Muscle layer of colon (tissue), 2 donors: Measurements from ENCODE around the gene ARHGAP15.

Source experiments
- H3K27ac ChIP-seq: one replicate; pipeline ENCODE4 v1.7.0; 2013; ENCODE audit warnings: low read depth, mild to moderate bottlenecking, low read length, moderate library complexity
- H3K27me3 ChIP-seq, 2 donors: one replicate each; pipeline ENCODE4 v1.7.0; 2013; ENCODE audit warnings: low read length in 2 of 2, mild to moderate bottlenecking in 2 of 2; ENCODE audit not compliant: insufficient read depth in 2 of 2, control insufficient read depth in 1 of 2
- H3K36me3 ChIP-seq: one replicate; pipeline ENCODE4 v1.7.0; 2013; ENCODE audit warnings: mild to moderate bottlenecking, low read length; ENCODE audit not compliant: insufficient read depth
- H3K4me1 ChIP-seq: one replicate; pipeline ENCODE4 v1.7.0; 2013; ENCODE audit warnings: mild to moderate bottlenecking, low read length; ENCODE audit not compliant: insufficient read depth
- H3K4me3 ChIP-seq, 2 donors: one replicate each; pipeline ENCODE4 v1.7.0; 2013; ENCODE audit warnings: low read length in 2 of 2, low read depth in 1 of 2, mild to moderate bottlenecking in 1 of 2, moderate library complexity in 1 of 2
- H3K9ac ChIP-seq: one replicate; pipeline ENCODE4 v1.7.0; 2013; ENCODE audit warnings: low read length
- H3K9me3 ChIP-seq: one replicate; pipeline ENCODE4 v1.7.0; 2013; ENCODE audit warnings: mild to moderate bottlenecking, low read length
- donor health status: abdominal sarcoma.
- donor health status: Adenocarcinoma of cecum.

Gene ARHGAP15

GRCh38 chr2:143469323-143469722 lies 340.1 kb downstream of the ARHGAP15 start:
- Histone ChIP-seq H3K9me3 (no peaks in the 10 kb centered on the region), H3K27ac (no peak overlapping the region), H3K27me3 (no peaks in the 10 kb centered on the region), H3K4me1 (no peaks in the 10 kb centered on the region), H3K9ac (no peak overlapping the region), H3K4me3 (no peak overlapping the region), H3K36me3 (no peaks in the 10 kb centered on the region)

- H3K27me3 ChIP-seq, result no peaks in the 10 kb centered on the region
- H3K36me3 ChIP-seq, result no peaks in the 10 kb centered on the region
- H3K4me1 ChIP-seq, result peaks cover 9% of the 10 kb centered on the region
- no peak overlapping the region for H3K27ac ChIP-seq
- no peaks in the 10 kb centered on the region for H3K9me3 ChIP-seq
- no peak overlapping the region for H3K9ac ChIP-seq
- no peak overlapping the region for H3K4me3 ChIP-seq
Measured at GRCh38 chr2:143471550-143471949, 342.3 kb downstream of the ARHGAP15 start.

- no peaks in the 10 kb centered on the region for H3K9me3 ChIP-seq
- no peak overlapping the region for H3K4me3 ChIP-seq
- H3K27me3 ChIP-seq, result no peaks in the 10 kb centered on the region
- H3K4me1 ChIP-seq, result peaks cover 14% of the 10 kb centered on the region
- H3K9ac ChIP-seq, result no peak overlapping the region
- no peaks in the 10 kb centered on the region for H3K36me3 ChIP-seq
- no peak overlapping the region for H3K27ac ChIP-seq
Measured at GRCh38 chr2:143473216-143473615, 344.0 kb downstream of the ARHGAP15 start.

- Histone ChIP-seq H3K9me3 (no peaks in the 10 kb centered on the region), H3K27ac (peak overlapping the region; percentile 34), H3K36me3 (no peaks in the 10 kb centered on the region), H3K4me1 (peaks cover 14% of the 10 kb centered on the region), H3K27me3 (no peaks in the 10 kb centered on the region), H3K9ac (no peak overlapping the region), H3K4me3 (no peak overlapping the region)
Measured at GRCh38 chr2:143473820-143474219, 344.6 kb downstream of the ARHGAP15 start.

- Histone ChIP-seq H3K9ac (no peak overlapping the region), H3K27ac (no peak overlapping the region), H3K4me1 (peaks cover 14% of the 10 kb centered on the region), H3K36me3 (no peaks in the 10 kb centered on the region), H3K4me3 (no peak overlapping the region), H3K27me3 (no peaks in the 10 kb centered on the region), H3K9me3 (no peaks in the 10 kb centered on the region)
Measured at GRCh38 chr2:143474586-143474985, 345.4 kb downstream of the ARHGAP15 start.

- peaks cover 14% of the 10 kb centered on the region for H3K4me1 ChIP-seq
- no peak overlapping the region for H3K9ac ChIP-seq
- H3K36me3 ChIP-seq, result no peaks in the 10 kb centered on the region
- H3K4me3 ChIP-seq, result no peak overlapping the region
- no peak overlapping the region for H3K27ac ChIP-seq
- H3K27me3 ChIP-seq, result no peaks in the 10 kb centered on the region
- H3K9me3 ChIP-seq, result no peaks in the 10 kb centered on the region
Measured at GRCh38 chr2:143475041-143475776, 346.0 kb downstream of the ARHGAP15 start.

GRCh38 chr2:143476336-143477087 lies 347.3 kb downstream of the ARHGAP15 start:
- Histone ChIP-seq H3K9me3 (no peaks in the 10 kb centered on the region), H3K4me1 (peaks cover 18% of the 10 kb centered on the region), H3K27ac (no peak overlapping the region)

GRCh38 chr2:143477714-143478443 lies 348.7 kb downstream of the ARHGAP15 start:
- no peaks in the 10 kb centered on the region for H3K9me3 ChIP-seq
- no peaks in the 10 kb centered on the region for H3K36me3 ChIP-seq
- H3K9ac ChIP-seq, result no peak overlapping the region
- no peak overlapping the region for H3K27ac ChIP-seq
- H3K4me1 ChIP-seq, result peaks cover 23% of the 10 kb centered on the region
- H3K4me3 ChIP-seq, result no peak overlapping the region
- no peaks in the 10 kb centered on the region for H3K27me3 ChIP-seq

More at GRCh38 chr2:143476336-143477087, 347.3 kb downstream of the ARHGAP15 start:
- Histone ChIP-seq H3K27me3 (no peaks in the 10 kb centered on the region), H3K9ac (no peak overlapping the region), H3K4me3 (no peak overlapping the region), H3K36me3 (no peaks in the 10 kb centered on the region)

GRCh38 chr2:143480086-143480485 lies 350.9 kb downstream of the ARHGAP15 start:
- Histone ChIP-seq H3K9ac (no peak overlapping the region), H3K4me1 (peaks cover 19% of the 10 kb centered on the region), H3K9me3 (no peaks in the 10 kb centered on the region), H3K36me3 (no peaks in the 10 kb centered on the region), H3K27ac (peak overlapping the region; percentile 24), H3K27me3 (no peaks in the 10 kb centered on the region), H3K4me3 (no peak overlapping the region)

GRCh38 chr2:143480601-143481236 lies 351.5 kb downstream of the ARHGAP15 start:
- peaks cover 14% of the 10 kb centered on the region for H3K4me1 ChIP-seq
- no peaks in the 10 kb centered on the region for H3K9me3 ChIP-seq
- peak overlapping the region; percentile 24 for H3K27ac ChIP-seq
- no peak overlapping the region for H3K9ac ChIP-seq
- H3K4me3 ChIP-seq, result no peak overlapping the region
- no peaks in the 10 kb centered on the region for H3K27me3 ChIP-seq
- H3K36me3 ChIP-seq, result no peaks in the 10 kb centered on the region

GRCh38 chr2:143481237-143481623 lies 352.0 kb downstream of the ARHGAP15 start:
- peaks cover 14% of the 10 kb centered on the region for H3K4me1 ChIP-seq
- no peaks in the 10 kb centered on the region for H3K36me3 ChIP-seq
- no peaks in the 10 kb centered on the region for H3K9me3 ChIP-seq
- H3K4me3 ChIP-seq, result no peak overlapping the region
- no peak overlapping the region for H3K9ac ChIP-seq
- no peaks in the 10 kb centered on the region for H3K27me3 ChIP-seq
- no peak overlapping the region for H3K27ac ChIP-seq
